Astrocyte of the cerebellum (primary cell): ENCODE results near the gene ATF7.
"Not testable (repeated sequence)": the region's sequence is repeated elsewhere in the genome, so short reads cannot be mapped to it uniquely, and the experiment has no call there.

Experiments
- DNase-seq: peaks from one replicate; pipeline ENCODE4 v3.0.0-alpha.2; 2011; ENCODE audit warnings: low read depth
- H3K4me3 ChIP-seq: 2 replicates; pipeline ENCODE4 v1.5.1; 2011; ENCODE audit warnings: mild to moderate bottlenecking, low read depth, low read length, moderate library complexity
- CTCF ChIP-seq: IDR thresholded peaks from 2 replicates; pipeline ENCODE4 v1.5.1; 2012; ENCODE audit warnings: low read length, low read depth, moderate library complexity, mild to moderate bottlenecking; ENCODE audit errors: missing control alignments
- in situ Hi-C: cut with HindIII; loops from 2 replicates; pipeline ENCODE4 v1.10.0; 2017; ENCODE audit warnings: low sequenced_read_pairs

Gene ATF7

GRCh38 chr12:53652366-53652765 is 26.2 kb upstream of the ATF7 start:
- in situ Hi-C loops = loop anchor here (25.0 kb wide), 1 partner anchor 90 kb away; no protein-coding TSS in a partner anchor
- H3K4me3 ChIP-seq = no peak overlapping the region
- peak; percentile 67 for DNase-seq
- no peak for TF ChIP-seq CTCF

DNA sequence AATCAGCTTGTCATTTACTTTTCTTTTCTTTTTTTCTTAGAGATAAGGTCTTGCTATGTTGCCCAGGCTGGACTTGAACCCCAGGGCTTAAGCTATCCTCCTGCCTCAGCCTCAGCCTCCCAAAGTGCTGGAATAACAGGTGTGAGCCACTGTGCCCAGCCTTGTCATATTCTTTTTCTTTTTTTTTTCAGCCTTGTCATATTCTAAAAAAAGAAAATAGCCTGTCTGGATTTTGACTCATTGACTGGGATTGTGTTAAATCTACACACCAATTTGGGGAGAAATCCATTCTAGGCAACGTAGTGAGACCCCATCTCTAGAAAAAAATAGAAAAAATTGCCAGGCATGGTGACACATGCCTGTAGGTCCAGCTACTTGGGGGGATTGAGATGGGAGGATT is 25.6 kb upstream of the ATF7 start:
- TF ChIP-seq CTCF = no peak
- H3K4me3 ChIP-seq = no peak overlapping the region
- in situ Hi-C loops = loop anchor here (25.0 kb wide), 1 partner anchor 89 kb away; no protein-coding TSS in a partner anchor
- DNase-seq = no peak

DNA sequence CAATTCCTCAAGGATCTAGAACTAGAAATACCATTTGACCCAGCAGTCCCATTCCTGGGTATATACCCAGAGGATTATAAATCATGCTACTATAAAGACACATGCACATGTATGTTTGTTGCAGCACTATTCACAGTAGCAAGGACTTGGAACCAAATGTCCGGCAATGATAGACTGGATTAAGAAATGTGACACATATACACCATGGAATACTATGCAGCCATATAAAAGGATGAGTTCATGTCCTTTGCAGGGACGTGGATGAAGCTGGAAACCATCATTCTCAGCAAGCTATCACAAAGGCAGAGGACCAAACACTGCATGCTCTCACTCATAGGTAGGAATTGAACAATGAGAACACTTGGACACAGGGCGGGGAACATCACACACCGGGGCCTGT is 20.1 kb upstream of the ATF7 start:
- H3K4me3 ChIP-seq, DNase-seq, in situ Hi-C loops: not testable (repeated sequence)

GRCh38 chr12:53645165-53645564 is 19.0 kb upstream of the ATF7 start:
- in situ Hi-C loops = no loop called here
- H3K4me3 ChIP-seq = no peak overlapping the region
- TF ChIP-seq CTCF = no peak
- no peak for DNase-seq

- DNase-seq = no peak
- in situ Hi-C loops = no loop called here
- no peak overlapping the region for H3K4me3 ChIP-seq
- TF ChIP-seq CTCF = no peak
Observed at GRCh38 chr12:53644133-53644532, 18.0 kb upstream of the ATF7 start.

- in situ Hi-C loops = no loop called here
- no peak overlapping the region for H3K4me3 ChIP-seq
- DNase-seq = no peak
- no peak for TF ChIP-seq CTCF
Observed at GRCh38 chr12:53643232-53643979, 17.2 kb upstream of the ATF7 start.

GRCh38 chr12:53638057-53638456 is 11.9 kb upstream of the ATF7 start:
- TF ChIP-seq CTCF = no peak
- DNase-seq = no peak
- no peak overlapping the region for H3K4me3 ChIP-seq
- in situ Hi-C loops = no loop called here
